ENCODE results near the gene KCNQ5.

The KCNQ5 gene

DNA sequence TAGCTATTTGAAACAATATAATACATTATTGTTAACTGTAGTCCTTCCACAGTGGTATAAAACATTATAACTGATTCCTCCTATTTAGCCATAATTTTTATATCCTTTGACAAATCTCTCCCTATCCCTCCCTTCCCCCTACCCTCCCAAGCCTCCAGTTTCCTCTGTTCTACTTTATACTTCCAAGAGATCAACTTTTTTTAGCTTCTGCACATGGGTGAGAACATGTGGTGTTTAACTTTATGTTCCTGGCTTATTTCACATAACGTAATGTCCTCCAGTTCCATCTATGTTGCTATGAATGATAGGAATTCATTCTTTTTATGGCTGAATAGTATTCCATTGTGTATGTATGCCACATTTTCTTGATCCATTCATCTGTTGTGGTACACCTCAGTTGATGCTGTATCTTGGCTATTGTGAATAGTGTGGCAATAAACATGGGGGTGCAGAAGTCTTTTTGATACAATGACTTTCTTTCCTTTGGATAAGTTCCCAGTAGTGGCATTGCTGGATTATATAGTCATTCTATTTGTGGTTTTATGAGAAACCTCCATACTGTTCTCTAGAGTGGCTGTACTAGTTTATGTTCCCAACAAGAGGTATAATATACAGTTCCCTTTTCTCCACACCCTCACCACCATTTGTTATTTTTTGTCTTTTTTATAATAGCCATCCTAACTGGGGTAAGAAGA lies 205.0 kb downstream of the KCNQ5 start:
- no peak for DNase-seq (ENCODE audit: low read depth)
- H3K4me3 ChIP-seq (ENCODE audit: control insufficient read depth, low read depth, low read length): no peak overlapping the region
- TF ChIP-seq, protein P1, sequence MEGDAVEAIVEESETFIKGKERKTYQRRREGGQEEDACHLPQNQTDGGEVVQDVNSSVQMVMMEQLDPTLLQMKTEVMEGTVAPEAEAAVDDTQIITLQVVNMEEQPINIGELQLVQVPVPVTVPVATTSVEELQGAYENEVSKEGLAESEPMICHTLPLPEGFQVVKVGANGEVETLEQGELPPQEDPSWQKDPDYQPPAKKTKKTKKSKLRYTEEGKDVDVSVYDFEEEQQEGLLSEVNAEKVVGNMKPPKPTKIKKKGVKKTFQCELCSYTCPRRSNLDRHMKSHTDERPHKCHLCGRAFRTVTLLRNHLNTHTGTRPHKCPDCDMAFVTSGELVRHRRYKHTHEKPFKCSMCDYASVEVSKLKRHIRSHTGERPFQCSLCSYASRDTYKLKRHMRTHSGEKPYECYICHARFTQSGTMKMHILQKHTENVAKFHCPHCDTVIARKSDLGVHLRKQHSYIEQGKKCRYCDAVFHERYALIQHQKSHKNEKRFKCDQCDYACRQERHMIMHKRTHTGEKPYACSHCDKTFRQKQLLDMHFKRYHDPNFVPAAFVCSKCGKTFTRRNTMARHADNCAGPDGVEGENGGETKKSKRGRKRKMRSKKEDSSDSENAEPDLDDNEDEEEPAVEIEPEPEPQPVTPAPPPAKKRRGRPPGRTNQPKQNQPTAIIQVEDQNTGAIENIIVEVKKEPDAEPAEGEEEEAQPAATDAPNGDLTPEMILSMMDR (IDR thresholded peaks at IDR 0.05; ENCODE audit: control insufficient read depth, insufficient read depth, low read depth, low read length, missing control alignments): no peak

DNA sequence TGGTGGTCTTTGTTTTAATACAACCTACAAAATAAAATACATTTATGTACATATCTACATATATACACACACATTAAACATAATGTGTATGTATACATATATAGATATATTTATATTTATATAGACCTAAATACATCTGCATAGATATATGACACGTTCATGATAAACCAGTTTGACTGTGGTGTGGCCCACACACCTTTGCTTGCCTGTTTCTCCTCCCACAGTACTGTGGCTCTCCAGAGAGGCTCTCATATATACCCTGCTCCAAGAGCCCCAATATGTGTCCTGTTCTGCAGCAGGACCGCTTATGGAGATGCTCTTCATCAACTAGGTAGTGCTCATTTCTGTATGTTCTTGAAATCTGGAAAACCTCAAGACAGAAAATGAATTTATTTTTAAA lies 207.0 kb downstream of the KCNQ5 start:
- TF ChIP-seq, protein P1 (IDR thresholded peaks at IDR 0.05; ENCODE audit: control insufficient read depth, insufficient read depth, low read depth, low read length, missing control alignments): no peak
- DNase-seq (ENCODE audit: low read depth): no peak
- H3K4me3 ChIP-seq (ENCODE audit: control insufficient read depth, low read depth, low read length): no peak overlapping the region

DNA sequence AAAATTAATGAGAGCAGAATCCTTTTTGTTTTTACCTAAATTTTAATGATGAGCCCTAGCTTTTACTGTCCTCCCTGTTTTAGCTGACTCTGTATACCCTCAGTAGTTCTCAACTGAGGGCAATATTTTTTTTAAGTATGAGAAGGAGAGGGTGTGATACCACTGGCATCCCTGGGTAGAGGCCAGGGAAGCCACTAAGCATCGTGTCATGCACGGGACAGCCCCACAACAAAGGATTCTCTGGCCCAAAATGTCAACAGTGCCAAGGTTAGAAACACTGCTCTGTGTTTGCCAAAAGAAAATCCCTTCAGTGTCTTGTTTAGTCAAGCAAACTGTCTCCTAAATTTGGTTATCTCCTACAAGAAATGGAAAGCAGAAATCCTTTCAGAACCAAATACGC lies 210.4 kb downstream of the KCNQ5 start:
- TF ChIP-seq, protein P1 (IDR thresholded peaks at IDR 0.05; ENCODE audit: control insufficient read depth, insufficient read depth, low read depth, low read length, missing control alignments): no peak
- no peak for DNase-seq (ENCODE audit: low read depth)
- H3K4me3 ChIP-seq (ENCODE audit: control insufficient read depth, low read depth, low read length): no peak overlapping the region

DNA sequence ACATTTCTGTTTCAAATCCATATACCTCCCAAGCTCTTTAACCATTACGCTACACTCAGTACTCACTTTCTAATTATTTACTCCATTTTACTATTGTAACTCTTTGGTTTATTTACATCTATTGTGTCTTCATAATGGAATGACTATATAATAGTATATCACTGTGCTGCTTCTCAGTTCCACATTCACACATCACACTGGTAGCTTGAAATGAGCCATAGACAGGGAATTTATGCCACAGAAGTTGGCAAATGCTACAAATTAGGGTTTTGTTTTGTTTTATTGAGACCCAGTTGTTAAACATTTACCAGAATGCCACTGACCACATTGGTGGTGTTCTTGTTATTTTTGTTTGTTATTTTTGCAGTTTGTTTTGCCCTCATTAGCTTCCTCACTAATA lies 213.9 kb downstream of the KCNQ5 start:
- no peak overlapping the region for H3K4me3 ChIP-seq (ENCODE audit: control insufficient read depth, low read depth, low read length)
- DNase-seq (ENCODE audit: low read depth): no peak
- TF ChIP-seq, protein P1 (IDR thresholded peaks at IDR 0.05; ENCODE audit: control insufficient read depth, insufficient read depth, low read depth, low read length, missing control alignments): no peak

DNA sequence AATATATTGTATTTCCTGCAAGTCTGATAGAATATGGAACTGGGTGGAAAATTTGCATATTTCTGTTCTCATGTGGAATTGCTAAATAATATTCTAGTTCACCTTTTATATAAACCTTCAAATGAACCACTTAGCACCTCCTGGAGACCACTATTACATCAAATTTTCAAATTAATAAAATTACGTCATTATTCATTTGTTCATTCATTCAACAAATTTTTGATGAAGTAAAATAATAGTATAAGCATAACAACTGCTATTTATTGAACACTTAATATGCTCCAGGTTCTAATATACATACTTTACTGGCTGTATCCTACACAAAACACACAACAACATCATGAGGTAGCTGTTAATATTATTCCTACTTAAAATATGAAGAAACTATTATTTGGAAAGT lies 215.1 kb downstream of the KCNQ5 start:
- TF ChIP-seq, protein P1 (IDR thresholded peaks at IDR 0.05; ENCODE audit: control insufficient read depth, insufficient read depth, low read depth, low read length, missing control alignments): no peak

DNA sequence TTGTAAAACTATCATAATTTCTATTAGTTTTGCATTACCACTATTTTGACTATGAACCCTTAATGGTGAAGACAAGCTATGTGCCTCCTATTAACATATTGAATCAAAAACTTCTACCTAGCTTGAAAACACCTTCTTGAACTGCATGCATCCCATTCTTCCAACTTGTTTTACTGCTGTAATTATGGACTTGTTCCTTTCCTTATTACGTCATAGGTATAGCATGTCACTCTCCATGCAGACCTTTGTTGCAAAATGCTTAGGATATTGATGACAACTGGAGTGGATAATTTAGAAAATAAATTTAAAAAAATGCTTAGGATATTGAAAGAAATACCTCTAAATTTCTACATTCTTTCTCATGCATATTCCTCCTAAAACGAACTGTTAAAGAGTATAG lies 219.3 kb downstream of the KCNQ5 start:
- H3K4me3 ChIP-seq (ENCODE audit: control insufficient read depth, low read depth, low read length): no peak overlapping the region
- DNase-seq (ENCODE audit: low read depth): no peak
- TF ChIP-seq, protein P1 (IDR thresholded peaks at IDR 0.05; ENCODE audit: control insufficient read depth, insufficient read depth, low read depth, low read length, missing control alignments): no peak

More for the DNA sequence above, 215.1 kb downstream of the KCNQ5 start:
- H3K4me3 ChIP-seq (ENCODE audit: control insufficient read depth, low read depth, low read length): no peak overlapping the region
- no peak for DNase-seq (ENCODE audit: low read depth)
